OCI-LY3 (cell line): Measurements from ENCODE around the gene LNX1.

Experiments used
- H2AFZ ChIP-seq: fragments of 200-600, 300-600 bp; shearing (Covaris generic); 2 replicates; pipeline ENCODE4 v1.6.0; 2014; ENCODE audit warnings: antibody characterized with exemption, low read depth, low read length
- H3K27ac ChIP-seq: fragments of 200-600, 300-600 bp; sonication (generic); 2 replicates; pipeline ENCODE4 v1.5.1; 2014; ENCODE audit warnings: mild to moderate bottlenecking, low read length, moderate library complexity, mixed read lengths
- H3K27me3 ChIP-seq: fragments of 200-600, 300-600 bp; sonication (generic); 2 replicates; pipeline ENCODE4 v1.6.1; 2014; ENCODE audit warnings: low read depth, low read length, mixed read lengths
- H3K36me3 ChIP-seq: fragments of 200-600, 300-600 bp; sonication (generic); replicated peaks from 2 replicates; pipeline ENCODE3; 2014; ENCODE audit warnings: low read depth, low read length, mixed read lengths
- H3K4me1 ChIP-seq: fragments of 300-600, 200-600 bp; sonication (generic); 2 replicates; pipeline ENCODE4 v1.6.1; 2014; ENCODE audit warnings: low read length, mixed read lengths
- H3K4me2 ChIP-seq: fragments of 200-600, 300-600 bp; sonication (generic); 2 replicates; pipeline ENCODE4 v1.6.1; 2014; ENCODE audit warnings: low read length, mixed read lengths
- H3K4me3 ChIP-seq: fragments of 300-600, 200-600 bp; sonication (generic); 2 replicates; pipeline ENCODE4 v1.5.1; 2014; ENCODE audit warnings: antibody characterized with exemption, mild to moderate bottlenecking, low read length, moderate library complexity
- H3K79me2 ChIP-seq: fragments of 300-600, 200-600 bp; shearing (Covaris generic); 2 replicates; pipeline ENCODE4 v1.6.1; 2014; ENCODE audit warnings: mild to moderate bottlenecking, low read length, mixed read lengths
- H3K9ac ChIP-seq: fragments of 300-600, 200-600 bp; shearing (Covaris generic); 2 replicates; pipeline ENCODE4 v1.6.0; 2014; ENCODE audit warnings: mild to moderate bottlenecking, low read length, moderate library complexity
- H3K9me3 ChIP-seq: fragments of 200-600, 300-600 bp; shearing (Covaris generic); 2 replicates; pipeline ENCODE4 v1.6.1; 2014; ENCODE audit warnings: low read length, mixed read lengths; ENCODE audit not compliant: insufficient read depth
- H4K20me1 ChIP-seq: fragments of 200-600, 300-600 bp; sonication (generic); 2 replicates; pipeline ENCODE4 v1.6.1; 2016; ENCODE audit warnings: low read length, mixed read lengths; ENCODE audit not compliant: insufficient read depth
- EZH2phosphoT487 ChIP-seq: fragments of 200-600 bp; shearing (Covaris generic); IDR thresholded peaks from 2 replicates; pipeline ENCODE4 v1.6.1; 2018; ENCODE audit warnings: antibody characterized with exemption, mixed run types, low read depth
- TF ChIP-seq, protein P1 (sequence below): fragments of 200-600, 300-600 bp; sonication (generic); IDR thresholded peaks from 2 replicates; pipeline ENCODE4 v1.5.1; 2014; ENCODE audit warnings: antibody characterized with exemption, low read length, low read depth

The LNX1 gene

DNA sequence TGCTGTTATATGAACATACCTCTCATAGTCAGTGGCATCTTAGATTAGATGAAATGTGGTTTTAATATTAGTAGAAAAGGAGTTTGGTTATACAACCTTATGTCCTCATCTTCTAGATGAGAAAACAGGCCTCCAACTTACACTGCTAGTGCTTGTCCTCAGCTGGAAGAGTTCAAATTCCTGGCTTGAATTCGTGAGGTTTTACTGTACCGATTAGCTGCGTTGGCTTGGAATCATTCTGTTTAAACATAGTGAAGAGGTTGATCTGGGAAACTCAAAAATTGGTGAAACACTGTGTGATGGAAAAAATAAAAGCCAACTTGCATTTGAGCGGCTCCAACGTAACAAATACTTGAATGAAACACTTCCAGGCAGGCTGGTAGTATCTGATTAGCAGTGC, 81.0 kb downstream of the LNX1 start:
- H3K4me1 ChIP-seq = no peaks in the 10 kb centered on the region
- H3K36me3 ChIP-seq = no peaks in the 10 kb centered on the region
- H3K4me3 ChIP-seq = no peak overlapping the region
- H3K9me3 ChIP-seq = no peaks in the 10 kb centered on the region
- no peak overlapping the region for H2AFZ ChIP-seq
- no peaks in the 10 kb centered on the region for H3K79me2 ChIP-seq
- H3K4me2 ChIP-seq = no peak overlapping the region
- H4K20me1 ChIP-seq = no peaks in the 10 kb centered on the region
- H3K27ac ChIP-seq = no peak overlapping the region
- no peak for TF ChIP-seq EZH2phosphoT487
- TF ChIP-seq, protein P1, sequence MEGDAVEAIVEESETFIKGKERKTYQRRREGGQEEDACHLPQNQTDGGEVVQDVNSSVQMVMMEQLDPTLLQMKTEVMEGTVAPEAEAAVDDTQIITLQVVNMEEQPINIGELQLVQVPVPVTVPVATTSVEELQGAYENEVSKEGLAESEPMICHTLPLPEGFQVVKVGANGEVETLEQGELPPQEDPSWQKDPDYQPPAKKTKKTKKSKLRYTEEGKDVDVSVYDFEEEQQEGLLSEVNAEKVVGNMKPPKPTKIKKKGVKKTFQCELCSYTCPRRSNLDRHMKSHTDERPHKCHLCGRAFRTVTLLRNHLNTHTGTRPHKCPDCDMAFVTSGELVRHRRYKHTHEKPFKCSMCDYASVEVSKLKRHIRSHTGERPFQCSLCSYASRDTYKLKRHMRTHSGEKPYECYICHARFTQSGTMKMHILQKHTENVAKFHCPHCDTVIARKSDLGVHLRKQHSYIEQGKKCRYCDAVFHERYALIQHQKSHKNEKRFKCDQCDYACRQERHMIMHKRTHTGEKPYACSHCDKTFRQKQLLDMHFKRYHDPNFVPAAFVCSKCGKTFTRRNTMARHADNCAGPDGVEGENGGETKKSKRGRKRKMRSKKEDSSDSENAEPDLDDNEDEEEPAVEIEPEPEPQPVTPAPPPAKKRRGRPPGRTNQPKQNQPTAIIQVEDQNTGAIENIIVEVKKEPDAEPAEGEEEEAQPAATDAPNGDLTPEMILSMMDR = no peak
- H3K27me3 ChIP-seq = 0 out of 2 replicates have a peak, but pooled peaks cover 10% of the 10 kb centered on the region
- H3K9ac ChIP-seq = no peak overlapping the region

DNA sequence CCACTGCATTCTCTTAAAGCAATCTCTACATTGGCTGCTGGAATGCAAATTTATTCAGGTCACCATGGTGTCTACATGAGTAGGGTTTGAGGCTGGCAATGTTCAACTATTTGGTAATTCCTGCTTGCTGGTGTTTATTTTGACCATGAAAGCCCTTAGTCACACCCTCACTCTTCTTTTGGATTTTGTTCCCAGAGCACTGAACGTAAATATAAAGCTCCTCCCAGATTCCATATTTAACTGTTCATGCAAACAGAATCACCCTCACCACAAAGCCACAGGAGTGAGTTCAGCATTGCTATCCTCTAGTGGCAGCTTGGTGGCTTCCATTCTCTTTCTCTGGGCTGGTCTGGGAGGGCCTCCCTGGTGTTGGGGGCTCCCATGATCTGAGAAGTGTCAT, 82.8 kb downstream of the LNX1 start:
- no peak overlapping the region for H3K27ac ChIP-seq
- no peak overlapping the region for H2AFZ ChIP-seq
- TF ChIP-seq EZH2phosphoT487 = no peak
- TF ChIP-seq, protein P1 = no peak
- H3K9me3 ChIP-seq = no peaks in the 10 kb centered on the region
- no peaks in the 10 kb centered on the region for H3K4me1 ChIP-seq
- no peak overlapping the region for H3K4me3 ChIP-seq
- no peak overlapping the region for H3K9ac ChIP-seq
- 0 out of 2 replicates have a peak, but pooled peaks cover 10% of the 10 kb centered on the region for H3K27me3 ChIP-seq
- H3K36me3 ChIP-seq = no peaks in the 10 kb centered on the region
- H3K4me2 ChIP-seq = no peak overlapping the region
- H3K79me2 ChIP-seq = no peaks in the 10 kb centered on the region
- H4K20me1 ChIP-seq = no peaks in the 10 kb centered on the region

DNA sequence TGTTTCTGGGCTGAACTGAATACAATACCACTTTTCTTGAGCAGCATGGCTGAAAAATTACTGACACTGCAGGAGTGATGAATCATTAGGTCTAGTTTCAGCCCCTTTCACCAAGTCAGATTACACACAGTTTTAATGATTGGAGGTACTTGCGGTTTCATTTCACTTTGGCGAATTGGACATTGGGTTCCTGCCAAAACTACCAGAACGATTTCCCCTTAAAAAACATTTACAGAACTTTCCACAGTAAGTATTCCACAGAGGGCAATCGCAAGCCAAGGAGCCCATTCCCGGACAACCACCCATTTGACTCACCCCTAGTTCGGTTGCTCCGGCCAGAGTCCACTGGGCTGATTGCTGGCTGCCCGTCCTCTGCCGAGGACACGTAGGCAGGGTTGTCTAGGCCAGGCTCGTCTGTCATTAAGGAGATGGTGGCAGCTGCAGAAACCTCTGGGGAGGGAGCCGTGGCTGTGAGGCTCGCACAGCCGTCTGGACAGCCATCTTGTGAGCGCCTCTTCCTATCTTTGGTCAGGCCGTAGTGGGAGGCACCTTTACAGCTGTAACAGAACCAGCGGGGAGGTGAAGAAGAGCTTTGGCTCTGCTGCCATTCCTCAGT, 83.5 kb downstream of the LNX1 start:
- Histone ChIP-seq H3K27ac (no peak overlapping the region), H2AFZ (no peak overlapping the region), H3K9me3 (no peaks in the 10 kb centered on the region), H3K4me1 (no peaks in the 10 kb centered on the region), H3K4me2 (no peak overlapping the region), H3K27me3 (0 out of 2 replicates have a peak, but pooled peaks cover 10% of the 10 kb centered on the region), H3K4me3 (no peak overlapping the region), H3K9ac (no peak overlapping the region), H3K36me3 (no peaks in the 10 kb centered on the region), H3K79me2 (no peaks in the 10 kb centered on the region), H4K20me1 (no peaks in the 10 kb centered on the region)
- TF ChIP-seq, protein P1 = no peak
- TF ChIP-seq EZH2phosphoT487 = no peak

DNA sequence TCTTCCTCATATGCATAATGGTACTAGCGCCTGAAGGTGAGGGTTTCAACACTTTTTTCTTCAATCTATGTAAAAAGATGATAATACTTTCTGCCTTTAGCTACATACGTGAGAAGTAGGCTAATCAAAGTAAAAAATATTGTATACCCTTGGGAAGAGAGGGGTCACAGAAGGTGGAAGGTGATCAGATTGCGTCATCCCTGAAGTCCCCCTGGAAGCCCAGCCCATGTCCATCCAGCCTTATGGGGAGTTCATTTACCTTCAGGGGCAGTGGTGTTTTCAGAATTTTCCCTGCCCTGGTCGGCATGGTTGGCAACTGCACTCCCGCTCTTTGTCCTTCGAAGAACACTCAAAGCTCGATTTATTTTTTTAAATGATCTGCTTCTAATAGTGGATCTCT, 84.2 kb downstream of the LNX1 start:
- no peak overlapping the region for H3K27ac ChIP-seq
- TF ChIP-seq, protein P1 = no peak
- TF ChIP-seq EZH2phosphoT487 = no peak
- H3K4me3 ChIP-seq = no peak overlapping the region
- no peaks in the 10 kb centered on the region for H3K9me3 ChIP-seq
- 0 out of 2 replicates have a peak, but pooled peaks cover 10% of the 10 kb centered on the region for H3K27me3 ChIP-seq
- H3K36me3 ChIP-seq = no peaks in the 10 kb centered on the region
- no peaks in the 10 kb centered on the region for H4K20me1 ChIP-seq
- H3K79me2 ChIP-seq = no peaks in the 10 kb centered on the region
- no peak overlapping the region for H3K4me2 ChIP-seq
- H3K4me1 ChIP-seq = no peaks in the 10 kb centered on the region
- no peak overlapping the region for H2AFZ ChIP-seq
- H3K9ac ChIP-seq = no peak overlapping the region
